Pancreas (tissue), 10 donors: ENCODE data around the gene KATNBL1. TPM values are rescaled to one million over a fixed set of nuclear protein-coding genes. Genes with fewer than 3 reads are reported as not detected.
"Not testable (repeated sequence)": the region's sequence is repeated elsewhere in the genome, so short reads cannot be mapped to it uniquely, and the experiment has no call there.

Experiments
- ATAC-seq, 4 donors: fragments of 200-7000 bp; cut with Tn5 transposase; one replicate each; pipeline versions ENCODE4 v1.8.0 to v1.9.1; 2020; ENCODE audit warnings: mild to moderate bottlenecking in 4 of 4, moderate library complexity in 4 of 4
- DNase-seq, 6 donors: peaks; one replicate each; pipeline ENCODE4 v3.0.0-alpha.2; 2020
- FAIRE-seq: peaks from 2 replicates; lab custom pipeline; 2012; peaks lifted over from hg19 to GRCh38; lab: Jason Lieb, UNC
- H3K27ac ChIP-seq, 4 donors: fragments of 200-600 bp; sonication (generic); 1 replicate in 3 of 4; 2 replicates in 1 of 4; pipeline versions ENCODE4 v1.5.0 to v1.8.0; 2020
- H3K27me3 ChIP-seq, 4 donors: fragments of 200-600 bp; one replicate each; pipeline ENCODE4 v1.8.0; 2021
- H3K36me3 ChIP-seq, 3 donors: fragments of 200-600 bp; sonication (generic) in 1 of 3; one replicate each; pipeline versions ENCODE4 v1.5.0 to v1.8.0; 2020 to 2021
- H3K4me1 ChIP-seq, 3 donors: fragments of 200-600 bp; one replicate each; pipeline ENCODE4 v1.8.0; 2021
- H3K4me3 ChIP-seq, 4 donors: fragments of 200-600 bp; sonication (generic) in 2 of 4; one replicate each; pipeline versions ENCODE4 v1.5.0 to v1.8.0; 2020 to 2021
- H3K9me3 ChIP-seq, 4 donors: fragments of 200-600 bp; one replicate each; pipeline ENCODE4 v1.8.0; 2021
- CTCF ChIP-seq, 4 donors: fragments of 200-600 bp; sonication (generic) in 3 of 4; IDR thresholded peaks; one replicate each; pipeline versions ENCODE4 v1.5.0 to v1.8.0; 2021; ENCODE audit warnings: antibody characterized with exemption in 4 of 4
- WGBS, 2 donors: extraction: QIAGEN DNeasy Blood & Tissue Kit; methylation state at CpG; one replicate each; pipeline ENCODE4 v1.1.7; 2013; 5-methylcytosine and 5-hydroxymethylcytosine counted together
- intact Hi-C, 3 donors: fragments of 100-400 bp; cut with DNase I; formaldehyde crosslinking; loops; one replicate each; pipeline versions ENCODE4 v1.11.1 to v1.14.2; 2022
- polyA plus RNA-seq, 2 donors: library from polyadenylated mRNA; stranded (reverse); fragments of 200-250 nt; gene quantifications; one replicate each; pipeline ENCODE4 v1.2.3, GENCODE V29; 2013
- total RNA-seq, 6 donors: library from RNA; stranded (reverse); fragmentation: NEBNext Ultra II Directional in 4 of 6; extraction: Animal tissue kit (Norgen Biotek cat#: 25700) in 4 of 6; gene quantifications; one replicate each; pipeline versions ENCODE4 v1.2.1 to v1.2.4, GENCODE V29; 2021 to 2023
- donor health status: healthy with polysubstance abuse.
- donor health status: DM: no; HTN: no; CAD: no; lungs with moderate emphysema.
- donor health status: DM: no; HTN: no; CAD: no.
- donor health status: control.
- donor health status: control.
- donor health status: Bipolar disorder and iron deficiency.
- donor health status: DM: yes; HTN: yes; CAD: no.
- donor health status: DM: no; HTN: no; CAD: no.
- donor health status: DM: no; HTN: no; CAD: no.
- donor health status: DM: yes; HTN: yes; CAD: no.

The KATNBL1 gene
- total and polyA plus RNA-seq, 8 donors = 9.4 to 24.0 (median 11.4) TPM

GRCh38 chr15:34125945-34126344 is 84.0 kb downstream of the KATNBL1 start:
- Histone ChIP-seq H3K27me3 (no peaks in the 10 kb centered on the region), H3K9me3 (no peaks in the 10 kb centered on the region), H3K36me3 (no peaks in the 10 kb centered on the region), H3K27ac (no peak overlapping the region), H3K4me1 (no peaks in the 10 kb centered on the region), H3K4me3 (no peak overlapping the region)
- intact Hi-C loops = no loop called here
- ATAC-seq (no peak), FAIRE-seq (no peak), DNase-seq (no peak)
- no peak for TF ChIP-seq CTCF (IDR thresholded peaks at IDR 0.05)
- 17 to 31% methylated on average over 1 of the region's 1 CpG for WGBS, 2 donors

- Histone ChIP-seq H3K27me3 (no peaks in the 10 kb centered on the region), H3K4me3 (no peak overlapping the region), H3K27ac (no peak overlapping the region), H3K9me3 (no peaks in the 10 kb centered on the region), H3K36me3 (no peaks in the 10 kb centered on the region), H3K4me1 (no peaks in the 10 kb centered on the region)
- 65 to 71% methylated on average over 4 of the region's 4 CpGs for whole genome bisulfite sequencing, 2 donors
- DNase-seq (no peak), FAIRE-seq (no peak), ATAC-seq (no peak)
- intact Hi-C loops = no loop called here
- no peak for TF ChIP-seq CTCF (IDR thresholded peaks at IDR 0.05)
These were observed 85.2 kb downstream of the KATNBL1 start for GRCh38 chr15:34124651-34125050.

GRCh38 chr15:34122771-34123183 is 87.1 kb downstream of the KATNBL1 start:
- DNase-seq (no peak), ATAC-seq (peak in 1 of 4 donors; percentile 18), FAIRE-seq (no peak)
- Histone ChIP-seq H3K27me3 (no peaks in the 10 kb centered on the region), H3K4me3 (no peak overlapping the region), H3K4me1 (no peaks in the 10 kb centered on the region), H3K36me3 (no peaks in the 10 kb centered on the region), H3K9me3 (no peaks in the 10 kb centered on the region), H3K27ac (no peak overlapping the region)
- no peak for TF ChIP-seq CTCF (IDR thresholded peaks at IDR 0.05)
- intact Hi-C loops = no loop called here
- 24% methylated on average over 6 of the region's 6 CpGs for WGBS, 2 donors

GRCh38 chr15:34121786-34122185 is 88.1 kb downstream of the KATNBL1 start:
- H3K27ac ChIP-seq, H3K4me3 ChIP-seq, H3K36me3 ChIP-seq, intact Hi-C loops, ATAC-seq, DNase-seq, H3K9me3 ChIP-seq, H3K27me3 ChIP-seq, FAIRE-seq, H3K4me1 ChIP-seq: not testable (repeated sequence)
- 84 to 87% methylated on average over 12 of the region's 12 CpGs for WGBS, 2 donors

- DNase-seq, H3K4me1 ChIP-seq, FAIRE-seq, H3K9me3 ChIP-seq, ATAC-seq, intact Hi-C loops, H3K4me3 ChIP-seq, H3K36me3 ChIP-seq, H3K27me3 ChIP-seq, H3K27ac ChIP-seq: not testable (repeated sequence)
- WGBS, 2 donors = 38 to 49% methylated on average over 2 of the region's 2 CpGs
These were observed 89.5 kb downstream of the KATNBL1 start for GRCh38 chr15:34120420-34120819.

- DNase-seq = no peak
- Histone ChIP-seq H3K36me3 (no peaks in the 10 kb centered on the region), H3K27me3 (no peaks in the 10 kb centered on the region), H3K4me1 (no peaks in the 10 kb centered on the region), H3K27ac (no peak overlapping the region), H3K4me3 (no peak overlapping the region), H3K9me3 (no peaks in the 10 kb centered on the region)
- ATAC-seq = no peak
- intact Hi-C loops = loop anchor here in 1 of 3 donors (10.0 kb wide), 1 partner anchor 86 kb away; no protein-coding TSS in a partner anchor
- no peak for TF ChIP-seq CTCF (IDR thresholded peaks at IDR 0.05)
- WGBS, 2 donors = 62 to 70% methylated on average over 4 of the region's 4 CpGs
- FAIRE-seq = no peak
These were observed 90.6 kb downstream of the KATNBL1 start for GRCh38 chr15:34119291-34119690.
